NCI-H1092 (cell line): Measurements from ENCODE around the gene CLDND2.
A peak's percentile ranks its signal among the peaks of the same experiment; 100 is the strongest.
"Not testable (repeated sequence)": the region's sequence is repeated elsewhere in the genome, so short reads cannot be mapped to it uniquely, and the experiment has no call there.

Source experiments
- DNase-seq: peaks from one replicate; lab custom pipeline; 2025; lab: John Stamatoyannopoulos, UW

Gene CLDND2

GRCh38 chr19:51368366-51369282, at the start of gene CLDND2:
TSS of gene CLDND2 (minus strand) at chr19:51369003. CDS start at chr19:51368577, 426 bp downstream.
- DNase-seq, result no peak

DNA sequence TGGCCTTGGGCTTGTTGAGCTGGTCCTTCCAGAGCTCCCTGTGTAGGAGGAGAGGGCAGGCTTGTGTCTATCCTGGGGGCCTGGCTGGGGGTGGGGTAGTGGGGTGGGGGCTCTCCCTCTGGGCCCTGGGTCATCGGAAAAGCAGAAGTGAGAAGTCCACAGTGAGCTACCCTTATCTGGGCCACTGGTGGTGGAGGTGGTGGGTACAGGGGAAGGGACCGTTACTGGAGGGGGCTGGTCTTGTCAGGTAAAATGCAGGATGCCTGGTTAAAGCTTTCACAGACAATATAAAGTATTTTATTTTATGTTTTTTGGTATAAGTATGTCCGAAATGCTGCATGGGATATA, 49.0 kb upstream of the CLDND2 start:
- DNase-seq, result no peak

- DNase-seq, result no peak
Observed at GRCh38 chr19:51417107-51417809, 48.5 kb upstream of the CLDND2 start, which contains the start of gene SIGLEC10. TSS of gene SIGLEC10 (minus strand) at chr19:51417642. CDS start at chr19:51417581, 61 bp downstream.

GRCh38 chr19:51416422-51416821, 47.6 kb upstream of the CLDND2 start:
- not testable (repeated sequence) for DNase-seq

GRCh38 chr19:51415187-51415586, 46.4 kb upstream of the CLDND2 start:
- no peak for DNase-seq

DNA sequence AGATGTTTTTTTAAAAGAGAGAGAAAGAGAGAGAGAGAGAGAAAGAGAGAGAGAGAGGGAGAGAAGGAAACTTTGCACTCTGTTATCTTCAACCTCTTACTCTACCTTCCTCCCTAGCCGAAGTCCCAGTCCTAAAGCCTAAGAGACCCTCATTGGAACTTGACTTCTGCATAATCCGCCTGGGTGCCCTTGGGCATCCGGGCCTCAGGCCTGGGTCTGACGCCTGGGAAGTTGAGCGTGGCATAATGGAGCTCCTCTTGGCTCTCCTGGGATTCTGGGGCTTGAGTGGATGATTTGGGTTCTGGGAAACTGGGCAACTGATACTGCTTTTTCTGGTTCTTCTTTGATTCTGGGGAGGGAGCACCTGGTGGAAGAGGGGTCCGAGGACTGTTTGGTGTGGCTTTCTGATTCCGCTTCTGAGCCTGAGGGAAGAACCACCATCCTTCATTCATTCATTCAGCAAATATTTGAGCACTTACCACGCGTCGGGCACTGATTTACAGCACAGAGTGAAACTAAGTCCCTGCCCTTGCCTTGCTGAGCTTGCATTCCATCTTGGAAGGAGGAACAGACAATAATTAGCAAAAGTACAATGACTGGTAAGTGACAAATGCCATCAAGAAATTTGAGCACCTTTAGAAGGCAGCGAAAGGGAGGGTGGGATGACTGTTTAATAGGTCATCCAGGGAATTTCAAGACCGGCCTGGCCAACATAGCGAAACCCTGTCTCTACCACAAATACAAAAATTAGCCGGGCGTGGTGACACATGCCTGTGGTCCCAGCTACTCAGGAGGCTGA, 42.3 kb upstream of the CLDND2 start:
- DNase-seq, result no peak

- DNase-seq, result no peak
Observed at GRCh38 chr19:51407511-51408131, 38.8 kb upstream of the CLDND2 start.

DNA sequence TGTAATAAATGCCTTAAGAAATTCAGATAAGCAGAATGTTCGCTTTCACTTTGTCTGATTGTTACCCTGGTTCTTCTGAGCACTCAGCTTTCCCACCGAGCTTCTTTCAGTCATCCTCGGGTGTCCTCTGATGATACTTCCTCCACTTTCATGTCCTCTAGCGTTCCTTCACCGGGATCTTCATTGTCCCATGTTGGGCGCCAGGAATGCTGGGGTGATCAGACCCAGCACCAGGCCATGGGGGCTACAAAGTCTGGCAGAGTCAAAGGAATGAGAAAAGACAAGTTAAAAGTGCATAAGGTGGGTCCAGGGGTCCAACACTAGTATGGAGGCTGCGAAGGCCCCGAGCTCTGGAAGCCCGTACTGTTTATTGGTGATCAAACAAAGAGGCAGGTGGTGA, 33.3 kb upstream of the CLDND2 start:
- no peak for DNase-seq

DNA sequence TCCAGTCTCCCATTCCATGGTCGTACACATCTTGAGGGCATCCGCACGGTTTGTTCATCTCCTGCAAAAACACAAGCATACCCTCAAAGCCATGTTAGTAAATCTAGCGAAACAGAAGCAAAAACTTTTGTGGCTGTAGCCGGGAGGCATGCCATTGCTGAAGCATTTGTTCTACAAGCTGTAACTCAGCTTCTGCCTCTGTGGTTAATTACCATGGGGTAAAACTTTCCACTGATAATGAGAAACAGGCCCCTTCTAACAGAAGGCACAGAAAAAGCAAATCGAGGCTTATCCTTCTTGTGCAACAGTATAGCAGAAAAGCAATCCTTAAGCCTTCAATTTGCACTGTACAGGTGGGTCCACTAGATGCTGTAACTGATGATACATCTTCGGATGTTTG, 31.1 kb upstream of the CLDND2 start:
- not testable (repeated sequence) for DNase-seq

DNA sequence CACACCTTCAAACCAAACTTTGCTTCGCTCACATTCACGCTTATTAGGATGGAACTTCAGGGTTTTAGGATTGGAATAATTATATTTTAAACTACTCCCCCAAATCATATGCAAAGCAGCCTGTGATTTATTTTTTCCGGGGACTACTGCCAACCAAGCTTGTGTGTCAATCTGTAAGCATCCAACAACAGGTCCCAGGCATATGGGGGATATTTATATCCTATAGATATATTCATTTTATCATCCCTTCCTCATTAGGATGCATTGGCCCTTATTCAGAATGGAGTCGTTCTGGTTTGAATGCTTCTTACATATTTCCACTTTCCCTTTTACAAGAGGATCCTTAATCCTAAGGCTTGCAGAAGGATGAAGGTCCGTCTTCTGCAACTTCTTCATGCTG, 30.4 kb upstream of the CLDND2 start:
- no peak for DNase-seq

- DNase-seq, result no peak
Observed at GRCh38 chr19:51398096-51398704, 29.4 kb upstream of the CLDND2 start.

DNA sequence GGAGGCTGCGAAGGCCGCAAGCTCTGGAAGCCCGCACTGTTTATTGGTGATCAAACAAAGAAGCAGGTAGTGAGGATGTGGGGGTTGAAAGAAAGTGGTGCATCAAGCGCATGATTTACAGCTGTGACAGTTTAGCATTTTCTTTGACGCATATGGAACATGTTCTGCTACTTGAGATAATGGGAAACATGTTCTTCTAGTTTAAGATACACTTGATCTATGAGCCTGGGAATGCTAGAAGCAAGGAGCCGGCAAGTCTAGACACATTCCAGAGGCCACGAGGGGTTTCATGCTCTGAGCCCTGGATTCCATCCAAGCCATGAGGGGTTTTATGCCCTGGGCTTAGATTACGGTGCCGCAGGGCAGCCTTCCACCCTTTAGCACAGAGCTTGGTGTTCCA, 28.6 kb upstream of the CLDND2 start:
- DNase-seq, result not testable (repeated sequence)

DNA sequence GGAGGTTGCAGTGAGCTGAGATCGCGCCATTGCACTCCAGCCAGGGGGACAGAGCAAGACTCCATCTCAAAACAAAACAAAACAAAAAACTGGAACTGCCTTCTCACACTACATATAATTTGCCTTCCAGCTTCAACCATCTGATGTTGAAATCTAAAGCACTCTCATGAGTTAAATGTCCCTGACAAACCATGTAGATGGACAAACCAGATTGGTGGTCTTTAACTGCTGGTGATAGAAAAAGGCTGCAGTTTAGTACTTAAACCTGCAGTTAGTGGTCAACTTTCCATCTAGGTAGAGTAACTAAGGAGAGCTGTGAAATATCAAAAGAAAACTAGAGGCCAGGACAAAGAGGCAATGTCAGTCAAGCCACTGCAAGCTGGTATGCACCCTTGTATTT, 27.4 kb upstream of the CLDND2 start:
- DNase-seq, result no peak

- peak; percentile 94 for DNase-seq
Observed at GRCh38 chr19:51394050-51394836, 25.4 kb upstream of the CLDND2 start.

DNA sequence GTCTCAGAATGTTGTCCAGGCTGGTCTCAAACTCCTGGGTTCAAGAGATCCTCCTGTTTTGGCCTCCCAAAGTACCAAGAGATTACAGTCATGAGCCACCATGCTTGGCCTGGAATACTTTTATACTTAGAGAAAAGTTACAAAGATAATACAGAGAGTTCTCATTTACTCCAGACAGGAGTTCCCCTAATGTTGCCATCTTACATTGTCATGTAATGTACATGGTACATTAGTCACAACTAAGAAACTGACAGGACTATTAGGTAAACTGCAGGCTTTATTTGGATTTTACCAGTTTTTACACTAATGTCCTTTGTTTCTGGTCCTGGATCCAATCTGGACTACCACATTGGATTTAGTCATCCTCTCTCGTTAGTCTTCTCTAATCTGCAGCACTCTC, 23.9 kb upstream of the CLDND2 start:
- DNase-seq, result no peak

DNA sequence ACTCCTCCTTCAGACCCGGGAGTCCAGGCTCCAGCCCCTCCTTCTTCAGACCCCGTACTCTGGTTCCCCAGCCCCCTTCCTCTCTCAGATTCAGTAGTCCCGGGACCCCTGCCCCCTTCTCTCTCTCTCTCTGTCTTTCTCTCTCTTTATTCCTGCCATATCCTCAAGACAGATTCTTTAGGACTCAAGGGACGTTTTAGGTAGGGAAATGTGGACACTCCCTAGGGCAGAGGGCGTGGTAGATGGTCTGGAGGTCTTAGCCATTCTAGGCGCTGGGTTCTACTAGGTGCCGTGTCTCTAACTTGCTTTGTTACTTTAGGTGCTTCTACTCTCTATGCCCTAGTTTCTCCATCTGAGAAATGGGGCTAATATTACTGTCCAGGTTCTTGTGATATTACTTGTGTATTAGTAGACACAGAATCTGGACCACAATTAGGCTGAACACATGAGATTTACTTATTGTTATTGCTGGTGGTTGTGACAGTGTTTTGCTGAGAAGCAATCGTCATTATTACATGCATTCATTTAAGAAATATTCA, 22.3 kb upstream of the CLDND2 start:
- DNase-seq, result no peak

- DNase-seq, result no peak
Observed at GRCh38 chr19:51389143-51389542, 20.3 kb upstream of the CLDND2 start.

DNA sequence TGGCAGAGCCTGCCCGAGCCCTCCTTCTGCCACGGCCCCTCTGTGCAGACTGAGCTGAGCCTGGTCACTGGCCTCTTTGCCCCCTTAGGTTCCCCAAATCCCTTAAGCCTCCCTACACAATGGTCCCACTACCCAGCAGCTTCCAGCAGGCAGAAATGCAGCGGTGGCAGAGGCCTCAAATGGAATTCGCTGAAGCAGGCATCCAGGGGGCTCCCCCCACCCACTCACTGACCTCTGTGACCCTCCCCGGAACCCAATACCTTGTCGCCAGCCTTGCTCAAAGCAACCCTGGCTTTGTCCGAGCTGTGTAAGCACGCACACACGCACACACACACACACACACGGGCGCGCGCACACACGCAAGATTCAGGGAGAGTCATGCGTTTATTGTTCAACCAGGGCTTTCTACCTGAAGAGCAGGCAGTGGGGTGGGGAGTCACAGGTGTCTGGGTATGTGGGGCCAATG, 19.2 kb upstream of the CLDND2 start, which contains the start of gene LIM2:
TSS of gene LIM2 (minus strand) at position 51 of the 466 bp plus-strand sequence. CDS start 531 bp downstream, outside the sequence.
- DNase-seq, result no peak

- no peak for DNase-seq
Observed at GRCh38 chr19:51386882-51387520, 18.2 kb upstream of the CLDND2 start.

DNA sequence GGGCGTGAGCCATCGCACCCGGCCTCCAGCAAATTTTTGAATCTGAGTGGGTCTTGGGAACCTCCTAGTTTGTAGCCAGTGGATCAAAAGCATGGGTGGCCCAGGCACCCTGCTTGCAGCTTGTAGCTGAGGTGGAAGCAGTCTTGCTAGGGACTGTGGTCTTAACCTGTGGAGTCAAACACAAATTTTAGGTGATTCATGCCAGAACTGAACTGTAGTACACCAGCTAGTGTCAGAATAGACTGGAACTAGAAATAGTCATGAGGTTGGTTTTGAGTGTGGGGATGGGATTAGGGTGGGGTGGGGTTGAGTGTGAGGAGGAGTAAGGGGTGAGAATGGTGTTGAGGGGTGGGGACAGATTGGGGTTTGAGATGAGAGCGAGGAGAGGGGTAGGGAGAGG, 13.2 kb upstream of the CLDND2 start:
- DNase-seq, result no peak
